Bronchial epithelial cell (primary cell): ENCODE data around the gene EIPR1. TPM values are rescaled to one million over a fixed set of nuclear protein-coding genes. Genes with fewer than 3 reads are reported as not detected.

Source experiments
- DNase-seq: peaks from one replicate; pipeline ENCODE4 v3.0.0-alpha.2; 2010; ENCODE audit warnings: low read depth
- FAIRE-seq: peaks from 2 replicates; lab custom pipeline; 2011; peaks lifted over from hg19 to GRCh38; lab: Jason Lieb, UNC
- H3K27me3 ChIP-seq: 2 replicates; pipeline ENCODE4 v1.5.1; 2011; ENCODE audit warnings: low read length; ENCODE audit not compliant: control insufficient read depth, insufficient read depth
- H3K36me3 ChIP-seq: 2 replicates; pipeline ENCODE4 v1.5.1; 2011; ENCODE audit warnings: low read length; ENCODE audit not compliant: control insufficient read depth, insufficient read depth
- H3K4me3 ChIP-seq: 2 replicates; pipeline ENCODE4 v1.5.1; 2011; ENCODE audit warnings: mild to moderate bottlenecking, low read depth, low read length, control low read depth
- CTCF ChIP-seq: IDR thresholded peaks from 2 replicates; pipeline ENCODE4 v1.5.1; 2011; ENCODE audit warnings: mild to moderate bottlenecking, moderate library complexity, low read length, control low read depth, inconsistent platforms; ENCODE audit not compliant: insufficient read depth, severe bottlenecking
- total RNA-seq: library from RNA; depleted of rRNA; stranded (reverse); fragments of >200 nt; gene quantifications from 2 replicates; pipeline ENCODE4 v1.2.1, GENCODE V29; 2014

Gene EIPR1
- total RNA-seq, 1 donor from 2014 or later, result 44.5 TPM

- H3K36me3 ChIP-seq, result peaks cover 4% of the 10 kb centered on the region
- H3K27me3 ChIP-seq, result no peaks in the 10 kb centered on the region
- DNase-seq (no peak), FAIRE-seq (no peak)
- H3K4me3 ChIP-seq, result no peak overlapping the region
- TF ChIP-seq CTCF, result no peak
Observed at GRCh38 chr2:3198119-3198518, 179.5 kb downstream of the EIPR1 start.

DNA sequence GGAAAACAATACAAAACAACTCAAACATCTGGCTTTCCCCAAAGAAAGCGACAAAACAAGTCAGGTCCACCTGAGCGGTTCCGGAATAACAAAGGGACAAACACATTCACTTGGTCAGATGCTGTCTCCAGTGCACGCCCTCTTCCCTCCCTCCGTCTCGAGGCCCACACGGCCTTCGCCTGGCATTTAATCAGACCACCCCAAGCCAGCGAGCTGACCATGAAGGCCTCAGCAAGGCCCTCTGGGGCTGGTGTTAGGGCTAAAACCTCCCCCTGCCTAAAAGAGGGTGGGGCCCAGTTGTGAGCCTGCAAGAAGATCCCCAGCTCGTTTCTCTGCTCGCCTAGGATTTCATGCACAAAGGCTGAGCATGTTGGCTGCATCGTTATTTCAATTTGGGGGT lies 180.3 kb downstream of the EIPR1 start:
- TF ChIP-seq CTCF, result no peak
- peaks cover 7% of the 10 kb centered on the region for H3K36me3 ChIP-seq

DNA sequence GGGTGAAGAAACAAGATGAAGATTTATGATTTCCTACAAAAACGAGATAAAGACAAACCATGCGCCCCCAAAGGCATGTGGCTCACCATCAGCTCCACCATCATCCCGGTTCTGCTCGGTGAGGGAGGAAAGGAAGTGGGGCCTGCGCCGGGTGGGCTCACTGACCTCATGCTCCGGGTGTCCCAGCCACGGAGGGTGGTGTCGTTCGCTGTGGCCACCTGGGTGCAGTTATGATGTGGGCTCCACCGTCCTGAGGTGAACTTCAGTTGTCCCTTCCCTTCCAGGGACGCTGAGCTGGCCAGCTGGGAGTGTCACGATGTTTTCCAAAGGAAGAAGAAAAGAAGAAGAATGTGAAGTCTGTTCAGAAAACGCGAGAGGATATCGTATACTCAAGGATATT lies 180.9 kb downstream of the EIPR1 start:
- Histone ChIP-seq H3K36me3 (peaks cover 11% of the 10 kb centered on the region), H3K27me3 (no peaks in the 10 kb centered on the region), H3K4me3 (no peak overlapping the region)
- TF ChIP-seq CTCF, result no peak
- FAIRE-seq, result no peak
- DNase-seq, result no peak

More for the DNA sequence above, 180.3 kb downstream of the EIPR1 start:
- Histone ChIP-seq H3K27me3 (no peaks in the 10 kb centered on the region), H3K4me3 (no peak overlapping the region)
- no peak for DNase-seq
- FAIRE-seq, result peak; percentile 86

DNA sequence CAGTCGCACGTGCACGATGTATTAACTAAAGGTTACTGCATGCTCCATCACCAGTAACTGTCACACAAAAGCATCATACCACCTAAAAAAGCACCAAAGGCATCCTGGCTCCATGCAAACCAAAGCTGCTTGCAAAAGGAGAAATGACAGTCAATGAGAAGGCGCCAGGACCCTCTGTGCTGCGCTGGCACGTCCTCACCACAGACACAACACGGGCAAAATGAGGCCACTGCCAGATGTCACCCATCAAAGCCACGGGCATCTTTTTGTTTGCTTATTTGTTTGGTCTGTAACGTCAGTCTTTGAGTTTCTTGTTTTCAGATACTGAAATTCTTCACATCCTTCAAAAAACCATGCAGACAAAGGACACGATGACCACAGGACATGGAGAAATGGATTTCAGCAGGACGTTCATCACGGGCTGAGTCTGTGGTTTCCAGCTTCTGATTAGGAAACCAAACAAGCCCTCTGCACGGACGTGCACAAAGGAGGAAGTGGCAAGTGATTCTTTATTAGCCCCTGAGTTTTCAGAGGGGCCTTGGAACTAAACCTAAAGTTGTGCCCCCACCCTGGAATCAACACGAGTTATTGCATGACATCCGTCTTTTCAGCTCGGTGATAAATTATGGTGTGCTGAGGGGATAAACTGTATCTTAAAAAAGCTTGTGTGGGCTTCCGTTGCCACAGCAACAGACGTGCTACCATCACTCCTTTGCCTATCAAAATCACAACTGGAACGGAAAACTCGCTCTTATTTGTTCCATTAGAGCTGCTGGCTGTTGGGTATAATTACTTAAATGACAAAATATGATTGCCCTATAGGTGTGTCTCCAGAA lies 181.8 kb downstream of the EIPR1 start:
- Histone ChIP-seq H3K36me3 (peaks cover 11% of the 10 kb centered on the region), H3K27me3 (no peaks in the 10 kb centered on the region), H3K4me3 (no peak overlapping the region)
- FAIRE-seq, result no peak
- no peak for DNase-seq
- TF ChIP-seq CTCF, result no peak

- DNase-seq (no peak), FAIRE-seq (no peak)
- H3K36me3 ChIP-seq, result peaks cover 9% of the 10 kb centered on the region
- no peaks in the 10 kb centered on the region for H3K27me3 ChIP-seq
- no peak for TF ChIP-seq CTCF
- no peak overlapping the region for H3K4me3 ChIP-seq
Observed at GRCh38 chr2:3194828-3195227, 182.8 kb downstream of the EIPR1 start.
